ENCODE results near the gene TMEM178A.
"Not testable (repeated sequence)": the region's sequence is repeated elsewhere in the genome, so short reads cannot be mapped to it uniquely, and the experiment has no call there.

TMEM178A gene

DNA sequence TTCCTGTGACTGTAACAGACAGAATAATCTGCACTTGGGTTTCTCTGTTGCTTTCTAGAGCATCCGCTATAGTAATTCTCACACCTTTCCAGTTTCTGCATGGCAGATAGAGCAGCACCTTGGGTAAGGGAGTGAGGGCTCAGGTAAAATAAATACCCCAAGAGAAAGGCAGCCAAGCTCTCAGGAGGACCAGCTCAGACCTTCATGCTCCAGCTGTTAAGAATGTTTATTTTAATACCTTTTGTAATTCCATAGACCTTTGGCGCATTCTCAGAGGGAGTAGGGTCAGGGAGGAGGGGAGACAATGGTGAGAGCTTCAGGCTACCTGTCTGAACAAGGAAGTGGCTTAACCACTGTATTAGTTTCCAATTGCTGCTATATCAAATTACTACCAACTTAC lies 16.2 kb upstream of the TMEM178A start:
- peak; percentile 54 for DNase-seq

DNA sequence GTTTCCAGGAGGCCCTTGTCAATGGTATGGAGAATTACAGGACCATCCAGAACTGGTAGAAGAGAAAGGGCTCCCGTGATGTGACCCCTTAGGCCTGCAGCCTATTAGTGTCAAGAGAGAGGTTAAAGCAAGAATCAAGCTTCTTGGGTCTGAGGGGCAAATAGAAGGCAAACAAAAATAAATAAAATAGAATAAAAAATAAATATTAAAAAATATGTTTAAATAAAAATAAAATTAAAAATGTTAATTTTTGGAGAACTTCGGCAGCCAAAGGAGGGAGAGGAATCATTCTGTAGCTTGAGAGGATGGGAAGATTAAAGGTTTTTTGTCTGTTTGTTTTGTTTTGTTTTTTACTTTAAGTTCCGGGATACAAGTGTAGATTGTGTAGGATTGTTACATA lies 15.2 kb upstream of the TMEM178A start:
- DNase-seq, result no peak

DNA sequence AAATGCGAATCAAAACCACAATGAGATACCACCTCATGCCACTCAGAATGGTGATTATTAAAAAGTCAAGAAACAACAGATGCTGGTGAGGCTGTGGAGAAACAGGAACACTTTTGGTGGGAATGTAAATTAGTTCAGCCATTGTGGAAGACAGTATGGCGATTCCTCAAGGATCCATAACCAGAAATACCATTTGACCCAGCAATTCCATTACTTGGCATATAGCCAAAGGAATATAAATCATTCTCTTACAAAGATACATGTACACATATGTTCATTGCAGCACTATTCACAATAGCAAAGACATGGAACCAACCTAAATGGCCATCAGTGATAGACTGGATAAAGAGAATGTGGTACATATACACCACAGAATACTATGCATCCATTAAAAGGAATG lies 9.5 kb upstream of the TMEM178A start:
- DNase-seq, result not testable (repeated sequence)

DNA sequence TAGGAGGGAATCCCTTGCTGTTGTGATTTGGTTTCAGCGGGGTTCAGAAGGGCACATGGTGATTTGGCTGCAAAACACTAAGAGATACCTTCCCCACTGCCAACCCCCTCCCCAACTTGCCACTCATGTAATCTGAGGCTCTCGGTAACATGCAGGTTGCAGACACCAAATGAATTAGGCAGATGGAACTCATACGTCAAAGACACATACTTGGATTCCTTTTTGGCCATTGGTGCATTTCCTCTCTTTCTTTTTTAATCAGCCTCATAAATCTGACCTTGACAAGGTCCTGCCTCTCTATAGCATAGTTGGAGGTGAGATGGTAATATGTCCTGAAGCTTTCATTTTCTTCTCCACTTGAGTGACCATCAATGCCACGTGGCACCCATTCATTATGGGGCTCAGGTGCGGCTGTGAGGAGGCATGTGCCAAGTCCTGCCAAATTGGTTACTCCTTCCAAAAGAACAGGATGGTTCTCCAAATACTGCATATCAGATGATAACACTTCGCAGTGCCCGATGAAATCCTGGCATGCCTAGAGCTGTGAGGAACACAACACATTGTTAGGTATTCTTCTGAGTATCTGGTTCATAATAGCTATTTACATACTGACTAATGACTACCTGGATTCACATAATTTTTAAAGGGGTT lies 8.3 kb upstream of the TMEM178A start:
- peak; percentile 94 for DNase-seq

DNA sequence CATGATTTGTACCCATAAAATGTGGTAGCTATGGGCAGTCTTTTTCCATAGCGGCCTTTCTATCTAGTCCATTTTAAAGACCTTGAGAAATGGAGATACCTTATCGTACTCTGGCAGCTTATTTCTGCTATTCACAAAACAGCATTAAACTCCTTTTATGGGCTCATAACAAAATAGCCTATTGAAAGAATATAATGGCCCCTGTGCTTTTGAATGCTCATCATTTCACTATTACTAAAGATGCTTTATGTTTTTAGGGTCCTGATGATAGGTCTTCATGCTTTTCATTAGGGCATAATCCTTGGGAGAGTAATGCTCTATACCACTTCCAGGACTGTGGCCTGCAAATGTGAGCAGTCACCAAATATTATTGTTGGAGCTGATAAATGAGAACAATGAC lies 7.3 kb upstream of the TMEM178A start:
- no peak for DNase-seq

DNA sequence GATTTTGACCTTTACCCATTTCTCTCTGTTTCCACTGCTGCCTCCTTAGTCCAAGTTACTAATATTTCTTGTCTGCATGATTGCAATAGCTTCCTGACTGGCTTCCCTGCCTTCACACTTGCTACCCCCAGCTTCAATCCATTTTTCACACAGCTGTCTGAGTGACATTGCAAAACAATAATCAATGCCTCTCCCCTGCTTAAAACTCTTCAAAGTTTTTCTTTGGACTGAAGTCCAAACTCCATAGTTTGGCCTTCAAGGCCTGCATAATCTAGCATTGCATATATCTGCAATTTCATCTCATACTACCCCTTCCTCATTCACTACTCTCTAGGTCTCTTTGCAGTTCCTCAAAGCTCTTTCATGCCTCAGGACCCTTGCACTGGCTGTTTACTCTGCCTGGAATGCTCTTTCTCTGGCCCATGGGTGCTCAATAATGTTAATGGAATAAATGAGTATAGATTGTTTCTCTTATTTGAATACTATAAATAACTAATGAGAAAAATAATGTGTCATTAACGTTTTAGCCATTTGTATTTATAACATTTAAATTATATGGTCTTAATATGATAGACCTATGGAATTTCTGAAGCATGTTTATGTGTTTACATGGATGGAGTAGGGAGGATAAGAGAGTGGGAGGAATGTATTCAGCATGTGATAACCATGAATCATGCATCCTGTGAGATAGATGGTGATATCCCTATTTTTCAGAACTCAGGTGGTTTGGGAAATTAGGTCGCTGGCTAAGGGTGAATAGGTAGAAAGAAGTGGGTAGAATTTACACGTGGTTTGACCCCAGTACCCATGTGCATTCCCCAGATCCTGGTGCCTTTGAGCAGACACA lies 5.7 kb upstream of the TMEM178A start:
- no peak for DNase-seq

DNA sequence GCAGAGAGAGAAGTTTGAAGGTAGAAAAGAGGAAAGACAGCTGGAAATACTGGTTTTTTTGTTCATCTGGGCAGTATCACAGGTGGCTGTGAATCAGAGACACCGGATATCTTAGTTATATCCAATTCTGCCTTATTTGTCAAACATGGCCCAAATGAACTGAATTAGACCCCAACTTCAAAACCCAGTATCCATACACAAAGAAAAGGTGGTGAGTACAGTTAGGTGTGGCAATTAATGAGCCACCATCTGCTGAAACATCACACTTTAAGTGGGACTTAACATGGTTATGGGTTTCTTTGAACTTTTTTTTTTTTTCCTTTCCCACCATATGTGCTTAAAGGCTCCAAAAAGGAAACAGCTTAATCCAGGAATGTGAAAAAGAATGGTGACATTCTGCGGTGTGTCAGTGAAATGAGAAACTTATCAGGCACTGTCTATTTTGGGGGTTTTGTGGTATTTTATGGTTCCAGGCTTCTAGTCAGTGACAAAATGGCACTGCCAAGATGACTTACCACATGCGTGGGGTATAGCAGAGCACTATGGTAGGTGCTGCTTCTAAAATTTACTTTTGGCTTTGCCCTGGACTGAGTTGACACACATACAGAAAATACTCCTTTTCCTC lies 5.0 kb upstream of the TMEM178A start:
- DNase-seq, result peak; percentile 77

DNA sequence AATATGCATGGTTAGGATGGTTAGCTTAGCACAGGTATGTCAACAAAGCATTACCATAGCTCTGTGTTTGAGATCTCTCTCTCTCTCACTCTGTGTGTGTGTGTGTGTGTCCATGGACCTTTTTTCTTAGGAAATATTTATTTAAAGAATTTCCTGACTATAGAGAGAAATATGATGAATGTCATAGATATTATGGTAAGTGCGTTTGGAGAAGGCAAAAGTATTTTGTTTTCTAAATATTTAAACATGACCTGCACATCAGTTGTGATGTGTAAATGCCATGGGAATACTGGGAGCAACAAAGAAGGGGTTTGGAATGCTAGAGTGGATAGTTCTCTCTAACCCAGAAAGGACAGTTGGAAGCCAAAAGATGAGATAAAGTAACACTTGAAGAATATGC lies 3.9 kb upstream of the TMEM178A start:
- DNase-seq, result peak; percentile 21

DNA sequence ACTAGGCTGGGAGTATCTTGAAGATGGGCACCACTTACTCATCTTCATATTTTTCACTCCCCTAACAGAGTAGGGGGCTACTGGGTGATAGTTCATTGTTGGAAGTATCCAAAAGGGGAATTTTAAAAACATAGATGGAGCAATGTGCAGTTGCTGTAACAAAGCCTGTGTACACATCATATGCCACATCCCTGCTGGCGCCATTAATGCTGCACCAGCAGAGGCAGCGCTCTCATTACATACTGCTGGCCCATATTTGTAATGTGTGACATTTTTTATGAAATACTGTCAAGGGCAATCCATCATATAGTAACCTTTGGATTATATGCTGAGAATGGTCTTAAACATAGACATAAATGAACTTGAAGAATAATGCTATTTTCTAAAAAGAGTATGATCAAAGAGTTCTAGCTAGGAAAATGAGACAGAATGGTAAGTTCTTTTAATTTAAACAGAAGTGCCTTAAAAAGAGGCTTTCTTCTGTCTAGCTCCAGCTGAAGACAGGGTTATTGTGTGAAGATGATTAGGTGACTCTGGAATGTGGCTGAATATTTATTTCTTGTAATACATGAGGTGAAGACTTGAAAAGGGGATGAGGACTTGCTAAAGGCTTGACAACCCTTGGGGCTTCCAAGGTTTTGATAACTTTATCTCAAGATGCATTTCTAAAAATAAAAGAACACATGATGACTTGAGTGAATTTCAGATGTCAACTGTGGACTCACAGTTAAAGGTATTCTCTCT lies 2.4 kb upstream of the TMEM178A start:
- DNase-seq, result peak; percentile 77

DNA sequence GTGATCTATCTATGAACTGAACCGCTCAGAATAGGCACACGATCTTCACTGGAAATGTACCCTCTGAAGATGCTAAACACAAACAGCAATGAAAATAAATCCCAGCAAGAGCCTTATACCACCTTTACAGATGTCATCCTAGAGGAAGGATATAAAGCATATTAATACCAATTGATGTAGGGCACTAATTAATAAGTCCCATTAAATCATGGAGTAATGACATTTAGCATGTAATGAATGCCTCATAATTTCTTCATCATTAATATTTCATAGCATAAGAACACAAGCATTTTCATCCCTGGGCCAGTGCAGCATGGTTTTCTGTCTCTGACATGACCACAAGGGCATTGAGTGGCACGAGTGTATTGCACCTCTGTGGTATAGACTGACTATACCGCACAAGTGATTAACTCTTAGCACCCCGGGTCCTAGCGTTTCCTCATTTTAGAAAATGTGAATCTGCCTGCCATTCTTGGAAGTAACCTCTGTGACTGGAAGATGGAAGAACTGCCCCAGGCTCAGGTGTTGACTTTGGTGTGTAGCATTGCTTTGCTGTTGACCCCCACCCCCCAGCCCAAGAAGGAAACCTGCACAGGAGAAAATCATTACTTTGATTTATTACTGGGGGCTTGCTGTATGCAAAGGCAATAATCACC lies 1.4 kb upstream of the TMEM178A start:
- peak; percentile 71 for DNase-seq

DNA sequence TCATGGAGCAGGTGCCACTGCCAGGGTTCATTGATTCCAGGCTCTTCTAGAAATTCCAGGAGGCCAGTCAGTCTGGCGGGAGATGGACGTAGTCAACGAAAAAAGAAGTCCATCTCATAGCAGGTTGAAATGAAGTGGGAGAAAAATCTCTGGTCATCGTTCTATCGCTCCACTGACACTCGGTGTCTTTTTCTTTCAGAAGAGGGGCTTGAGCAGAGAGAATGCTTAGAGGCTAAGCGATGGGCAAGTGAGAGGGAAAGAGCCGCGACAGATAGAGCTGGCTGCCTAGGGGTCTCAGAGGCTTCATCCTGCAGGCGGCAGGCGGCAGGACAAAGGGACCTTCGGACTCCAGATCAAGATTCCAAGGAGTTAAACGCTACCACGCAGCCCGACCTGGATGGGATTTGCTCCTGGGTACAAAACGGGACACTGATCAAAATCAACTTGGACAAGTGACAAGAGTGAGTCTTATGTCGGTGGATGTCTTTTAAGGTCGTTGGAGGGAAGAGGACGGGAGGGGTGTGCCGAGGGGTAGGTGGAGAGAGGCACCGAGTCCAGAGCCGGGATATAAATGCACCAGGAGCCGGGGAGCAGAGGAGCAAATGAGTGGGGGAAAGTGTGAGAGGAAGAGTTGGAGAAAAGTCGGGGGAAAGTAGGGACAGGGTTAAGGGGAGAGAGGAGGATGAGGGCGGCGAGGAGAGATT lies 677 bp upstream of the TMEM178A start:
- peak; percentile 68 for DNase-seq

DNA sequence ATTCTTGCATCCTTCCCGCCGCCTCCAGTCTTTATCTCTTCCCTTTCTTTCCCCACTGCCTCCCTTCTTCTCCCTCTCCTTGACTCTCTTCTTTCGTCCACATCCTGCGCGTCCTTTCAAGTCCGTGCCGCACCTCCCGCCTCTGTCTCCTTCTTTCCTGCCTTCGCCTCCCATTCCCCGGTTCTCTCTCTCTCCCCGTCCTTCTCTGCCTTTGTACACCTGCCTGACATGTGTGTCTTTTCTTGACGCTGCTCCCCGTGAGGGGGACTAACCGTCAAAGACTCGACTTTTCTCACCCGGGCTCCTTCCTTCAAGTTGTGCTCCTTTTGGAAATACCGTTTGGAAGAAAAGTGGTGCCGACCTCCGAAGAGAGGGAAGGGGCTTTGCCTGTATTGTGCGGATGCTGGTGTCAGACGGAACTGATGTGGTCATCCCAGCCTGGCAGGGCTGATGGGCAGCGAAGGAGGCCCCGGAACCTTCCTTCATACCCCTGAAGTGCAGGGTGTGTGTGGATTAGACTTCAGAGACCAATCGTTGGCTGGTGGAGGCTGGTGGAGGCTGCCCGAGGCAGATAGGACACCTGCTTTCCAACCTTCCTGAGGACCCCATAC lies 879 bp downstream of the TMEM178A start:
- peak; percentile 58 for DNase-seq

DNA sequence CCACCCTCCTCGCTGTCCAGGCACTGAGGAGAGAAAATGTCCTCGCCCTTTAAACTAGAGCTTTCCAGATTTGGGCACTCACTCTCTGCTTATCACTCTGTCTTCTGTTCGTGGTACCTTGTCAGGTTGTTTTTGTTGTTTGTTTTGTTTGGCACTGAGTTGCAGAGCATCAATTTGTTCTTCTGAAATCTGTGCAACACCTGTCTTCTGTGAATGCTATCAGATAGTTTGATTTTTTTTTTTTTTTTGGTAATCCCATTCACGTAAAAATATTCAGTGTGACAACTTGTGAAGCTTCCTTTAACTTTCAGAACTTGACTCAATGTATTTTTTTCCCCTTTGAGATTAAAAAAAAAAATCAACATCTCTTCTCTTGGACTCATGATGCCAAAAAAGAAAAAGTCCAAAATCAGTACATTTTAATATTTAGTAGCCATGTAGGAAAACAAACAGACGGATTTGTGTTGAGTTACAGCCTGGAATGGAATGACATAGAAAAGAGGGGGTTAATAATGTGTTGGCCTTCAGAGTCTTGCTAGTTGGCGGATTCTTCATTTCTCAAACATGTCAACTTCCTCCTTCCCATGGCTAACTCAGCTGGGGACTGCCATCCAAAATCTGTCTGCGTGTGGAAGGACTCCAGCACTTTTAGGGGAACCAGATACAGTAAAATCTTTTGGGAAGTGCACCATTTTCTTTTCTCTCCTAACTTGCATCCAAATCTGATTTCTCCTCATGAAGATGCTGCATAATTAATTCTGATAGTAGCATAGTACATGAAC lies 1.6 kb downstream of the TMEM178A start:
- DNase-seq, result peak; percentile 44

DNA sequence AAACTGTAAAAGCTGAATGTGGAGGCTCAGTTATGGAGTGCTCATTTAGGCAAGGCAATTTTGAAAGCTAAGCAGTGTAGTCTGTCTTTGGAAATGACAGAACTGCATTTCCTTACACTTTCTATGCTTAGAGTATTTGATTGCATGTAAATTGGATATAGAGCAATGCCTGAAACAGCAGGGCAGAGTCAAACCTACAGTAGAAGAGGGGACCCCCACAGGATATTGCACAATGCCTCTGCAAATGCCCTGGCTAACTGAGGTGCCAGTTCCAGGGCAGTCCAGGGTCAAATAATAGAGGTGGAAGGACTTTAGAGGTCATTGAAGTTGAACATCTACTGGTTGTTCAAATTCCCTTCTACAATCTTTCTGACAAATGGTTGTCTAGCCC lies 2.2 kb downstream of the TMEM178A start:
- DNase-seq, result no peak

DNA sequence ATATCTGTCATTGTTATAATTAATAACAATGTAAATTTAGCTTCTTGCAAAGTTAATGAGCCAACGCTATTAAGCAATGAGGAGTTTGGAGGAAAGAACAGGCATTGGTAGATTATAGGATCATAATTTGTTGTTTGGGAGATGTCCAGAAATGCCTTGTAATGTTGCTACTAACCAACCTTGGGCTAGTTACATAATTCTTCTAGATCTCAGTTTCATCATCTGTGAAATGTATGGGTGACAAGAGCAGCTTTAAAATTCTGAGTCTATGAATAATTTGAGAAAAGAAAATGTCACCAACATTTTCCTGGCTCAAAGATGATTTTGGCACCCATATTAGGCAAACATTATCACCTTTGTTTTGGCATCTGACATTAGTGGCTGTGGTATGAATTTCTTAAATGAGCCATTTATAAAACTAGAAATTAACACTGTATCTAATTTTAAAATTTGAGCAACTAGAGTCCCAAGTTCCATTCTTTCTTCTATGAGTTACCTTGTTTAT lies 2.9 kb downstream of the TMEM178A start:
- DNase-seq, result no peak

DNA sequence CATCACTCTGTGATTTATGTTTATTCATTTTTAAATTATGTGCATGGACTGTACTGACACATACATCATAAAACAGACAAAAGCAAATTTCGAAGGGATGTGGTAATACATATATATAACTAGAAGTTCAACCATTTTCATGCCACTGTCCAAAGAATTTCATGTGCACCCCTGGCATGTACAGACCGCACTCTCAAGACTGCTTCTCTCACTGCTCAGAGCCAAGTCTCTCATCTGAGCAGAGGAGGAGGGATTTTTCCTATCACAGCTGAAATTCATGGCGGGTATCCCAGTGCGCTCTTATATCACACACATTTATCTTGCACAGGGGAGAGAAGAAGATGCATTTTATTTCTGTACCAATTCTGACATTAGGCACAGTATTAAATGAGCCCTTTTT lies 5.9 kb downstream of the TMEM178A start:
- no peak for DNase-seq

DNA sequence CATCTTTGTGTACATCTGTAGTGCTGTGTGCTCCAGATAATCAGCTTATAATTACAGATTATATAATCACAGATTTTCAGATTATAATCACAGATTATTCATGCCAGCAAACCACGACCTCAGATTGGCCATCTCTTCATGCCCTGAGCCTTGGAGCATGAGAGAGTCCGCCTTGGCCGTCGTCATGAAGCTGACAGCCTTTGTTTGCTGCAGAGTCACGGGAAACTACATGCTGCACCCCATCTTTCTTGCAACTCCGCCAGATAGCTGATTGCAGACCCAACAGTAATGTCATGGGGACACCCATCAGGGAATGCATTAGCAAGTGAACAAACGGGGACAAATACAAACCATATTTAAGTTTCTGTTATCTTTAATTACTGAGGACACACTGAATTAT lies 7.3 kb downstream of the TMEM178A start:
- no peak for DNase-seq

DNA sequence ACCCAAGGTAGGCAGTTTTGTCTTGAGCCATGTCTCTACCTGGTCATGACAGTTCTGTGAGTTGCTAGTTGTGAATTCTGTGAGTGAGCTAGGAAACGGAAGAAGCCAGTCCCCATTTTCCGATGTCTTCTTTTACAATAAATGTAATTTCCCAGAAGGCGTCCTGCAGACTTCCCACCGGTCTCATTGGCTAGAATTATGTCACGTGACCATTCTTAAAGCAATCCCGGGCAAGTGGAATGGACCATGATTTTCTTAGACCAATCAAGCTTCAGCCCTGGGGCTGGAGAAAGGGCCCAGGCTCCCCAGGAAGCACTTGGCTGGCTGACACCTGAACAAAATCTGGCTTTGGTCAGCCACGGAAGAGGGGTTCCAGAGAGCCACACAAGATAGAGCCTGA lies 10.6 kb downstream of the TMEM178A start:
- no peak for DNase-seq

DNA sequence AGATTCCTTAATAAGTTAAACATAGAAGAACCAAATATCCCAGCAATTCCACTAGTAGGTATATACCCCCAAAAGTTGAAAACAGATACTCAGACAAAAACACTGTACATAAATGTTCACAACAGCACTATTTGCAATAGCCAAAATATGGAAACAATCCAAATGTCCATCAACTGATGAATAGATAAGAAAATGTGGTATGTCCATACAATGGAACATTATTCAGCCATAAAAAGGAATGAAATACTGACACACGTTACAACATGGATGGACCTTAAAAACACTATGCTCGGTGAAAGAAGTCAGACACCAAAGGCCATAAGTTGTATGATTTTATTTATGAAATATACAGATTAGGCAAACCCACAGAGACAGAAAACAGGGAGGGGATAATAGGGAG lies 12.5 kb downstream of the TMEM178A start:
- no peak for DNase-seq

DNA sequence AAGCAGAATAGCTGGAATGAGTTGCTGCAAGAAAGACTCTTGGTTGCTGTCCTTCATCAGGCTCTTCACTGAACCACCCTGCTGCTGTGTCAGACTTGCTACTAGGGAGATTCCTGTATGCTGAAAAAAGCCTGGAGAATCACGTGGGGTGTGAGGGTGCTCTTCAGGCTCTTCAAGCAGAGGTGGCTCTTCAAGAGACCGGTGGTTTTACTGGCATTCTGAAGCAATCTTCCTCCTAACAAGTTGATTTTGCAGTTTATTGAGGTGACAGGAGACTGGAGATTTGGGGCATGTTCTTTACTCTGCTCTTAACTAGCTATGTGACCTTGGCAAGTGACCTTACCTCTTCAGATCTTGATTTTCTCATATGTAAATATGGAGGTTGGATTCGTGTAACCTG lies 14.1 kb downstream of the TMEM178A start:
- no peak for DNase-seq

Measured in NCI-H69 (cell line).